HG03097 (cell line): Measurements from ENCODE around the gene TOPORS.
"Not testable (repeated sequence)": the region's sequence is repeated elsewhere in the genome, so short reads cannot be mapped to it uniquely, and the experiment has no call there.

Experiments
- ATAC-seq: cut with Tn5 transposase; IDR thresholded peaks from one replicate; pipeline ENCODE4 v1.9.1; 2021; ENCODE audit not compliant: unreplicated experiment, low FRiP score

Gene TOPORS

GRCh38 chr9:32570262-32570661, 17.9 kb upstream of the TOPORS start:
- ATAC-seq, result no peak

- no peak for ATAC-seq
These were observed 14.4 kb upstream of the TOPORS start for GRCh38 chr9:32566770-32567169.

GRCh38 chr9:32565967-32566366, 13.6 kb upstream of the TOPORS start:
- ATAC-seq, result no peak

- no peak for ATAC-seq
These were observed 6.1 kb upstream of the TOPORS start for GRCh38 chr9:32558408-32558934.

- ATAC-seq, result no peak
These were observed 2.2 kb upstream of the TOPORS start for GRCh38 chr9:32554591-32554990.

GRCh38 chr9:32554107-32554506, 1.7 kb upstream of the TOPORS start:
- ATAC-seq, result no peak

GRCh38 chr9:32551276-32552051, 922 bp downstream of the TOPORS start:
- ATAC-seq, result no peak

GRCh38 chr9:32550562-32551275, 1.7 kb downstream of the TOPORS start:
- ATAC-seq, result peak; percentile 67

- no peak for ATAC-seq
These were observed 2.2 kb downstream of the TOPORS start for GRCh38 chr9:32550150-32550561.

GRCh38 chr9:32548213-32548612, 4.2 kb downstream of the TOPORS start:
- ATAC-seq, result not testable (repeated sequence)

GRCh38 chr9:32545884-32546283, 6.5 kb downstream of the TOPORS start:
- no peak for ATAC-seq

GRCh38 chr9:32543047-32543446, 9.3 kb downstream of the TOPORS start:
- ATAC-seq, result no peak

GRCh38 chr9:32533816-32534215, 18.6 kb downstream of the TOPORS start:
- ATAC-seq, result no peak

GRCh38 chr9:32533336-32533735, 19.1 kb downstream of the TOPORS start:
- no peak for ATAC-seq

- no peak for ATAC-seq
These were observed 25.7 kb downstream of the TOPORS start for GRCh38 chr9:32526707-32527048.

GRCh38 chr9:32526041-32526706, 26.2 kb downstream of the TOPORS start, which contains the start of gene RIGI:
TSS of gene RIGI (minus strand) at chr9:32526196. CDS start at chr9:32526166, 30 bp downstream.
- ATAC-seq, result peak; percentile 71

- no peak for ATAC-seq
These were observed 26.7 kb downstream of the TOPORS start for GRCh38 chr9:32525709-32526030.

- no peak for ATAC-seq
These were observed 27.3 kb downstream of the TOPORS start for GRCh38 chr9:32524892-32525708.

GRCh38 chr9:32524558-32524891, 27.9 kb downstream of the TOPORS start:
- not testable (repeated sequence) for ATAC-seq

GRCh38 chr9:32523910-32524309, 28.5 kb downstream of the TOPORS start:
- no peak for ATAC-seq

- ATAC-seq, result no peak
These were observed 34.1 kb downstream of the TOPORS start for GRCh38 chr9:32518276-32518675.
